ENCODE data around the gene THOP1.

THOP1 gene

DNA sequence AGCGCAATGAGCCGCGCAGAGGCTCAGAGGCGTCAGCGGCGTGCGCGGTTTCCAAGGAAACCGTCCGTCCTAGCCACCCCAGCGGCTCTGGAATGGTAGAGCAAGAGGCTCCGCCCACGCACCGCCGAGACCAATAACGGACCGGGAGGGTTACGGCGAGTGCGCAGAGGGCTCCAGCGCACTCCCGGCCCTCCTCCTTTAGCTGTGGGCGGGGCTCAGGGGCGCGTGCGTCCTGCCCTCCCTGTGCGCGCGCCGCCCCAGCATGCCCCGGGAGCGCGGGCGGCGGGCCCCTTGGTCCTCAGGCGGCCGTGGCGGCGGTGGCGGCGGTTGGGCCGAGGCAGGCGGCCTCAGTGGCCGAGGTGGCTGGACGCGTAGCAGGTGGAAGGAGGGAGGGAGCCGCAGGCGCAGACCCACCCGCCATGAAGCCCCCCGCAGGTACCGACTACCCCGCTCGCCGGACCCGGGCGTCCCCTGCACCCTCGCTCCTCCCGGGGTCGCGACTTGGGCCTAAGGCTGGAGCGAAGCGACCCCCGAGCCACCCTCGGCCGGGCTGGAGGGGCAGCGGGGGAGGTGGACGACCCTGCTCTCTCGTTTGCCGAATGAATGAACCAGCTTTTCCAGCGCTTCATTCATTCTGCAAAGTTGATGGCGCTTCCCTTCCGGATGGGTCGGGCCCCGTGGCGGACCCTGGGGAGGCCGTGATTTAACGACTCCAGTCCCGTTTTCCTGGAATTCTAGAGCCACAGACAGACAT lies at the start of gene THOP1:
Gene THOP1 (plus strand): TSS at position 260 of the 754 bp plus-strand sequence. CDS start 160 bp downstream, at position 420.
- peak; percentile 96 for DNase-seq

DNA sequence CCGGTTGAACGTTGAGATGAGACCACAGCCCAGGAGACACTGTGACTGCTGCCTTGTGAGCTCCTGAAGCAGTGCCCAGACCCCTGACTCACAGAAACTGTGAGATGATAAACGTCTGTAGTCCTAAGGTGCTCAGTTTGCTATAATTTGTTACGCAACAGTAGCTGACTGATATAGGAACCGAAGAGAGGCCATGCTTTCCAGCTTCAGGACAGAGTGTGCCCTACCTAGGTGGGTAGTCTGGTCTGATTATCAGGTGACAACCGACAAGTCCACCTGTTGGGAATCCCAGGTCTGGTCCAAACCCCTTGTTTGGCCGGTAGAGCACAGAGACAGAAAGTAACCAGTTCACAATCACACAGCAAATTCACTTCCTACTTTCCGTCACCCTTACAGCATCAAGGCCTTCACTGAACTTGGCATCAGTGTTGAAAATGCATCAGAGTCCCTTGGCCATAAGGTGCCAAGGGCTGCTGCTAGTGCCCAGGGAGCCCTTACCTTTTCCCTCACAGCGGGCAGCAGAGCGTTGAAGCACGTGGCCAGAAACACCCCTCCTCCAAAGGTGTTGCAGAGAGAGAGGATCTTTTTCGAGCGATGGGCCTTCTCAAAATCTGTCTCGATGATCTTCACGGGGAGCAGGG lies 48.6 kb upstream of the THOP1 start:
- no peak for DNase-seq

GRCh38 chr19:2739602-2740313 lies 45.5 kb upstream of the THOP1 start, which contains the start of gene SLC39A3:
TSS of gene SLC39A3 (minus strand) at chr19:2740017. CDS start at chr19:2737257, 2,760 bp downstream.
- DNase-seq: peak; percentile 92

DNA sequence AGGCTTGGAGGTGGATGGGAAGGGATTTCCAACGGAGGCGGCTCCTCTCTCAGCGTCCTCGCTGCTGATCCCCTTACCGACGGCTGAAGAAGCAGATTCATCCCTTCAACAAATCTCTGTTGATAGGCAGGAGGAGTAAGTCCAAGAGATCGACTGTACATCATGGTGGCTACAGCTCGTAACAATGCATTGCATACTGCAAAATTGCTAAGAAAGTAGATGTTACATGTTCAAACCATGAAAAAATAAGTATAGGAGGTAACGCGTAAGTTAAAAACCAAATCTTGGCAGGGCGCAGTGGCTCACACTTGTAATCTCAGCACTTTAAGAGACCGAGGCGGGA lies 45.0 kb upstream of the THOP1 start:
- DNase-seq: no peak

- no peak for DNase-seq
These were observed 42.2 kb upstream of the THOP1 start for GRCh38 chr19:2743099-2743498.

DNA sequence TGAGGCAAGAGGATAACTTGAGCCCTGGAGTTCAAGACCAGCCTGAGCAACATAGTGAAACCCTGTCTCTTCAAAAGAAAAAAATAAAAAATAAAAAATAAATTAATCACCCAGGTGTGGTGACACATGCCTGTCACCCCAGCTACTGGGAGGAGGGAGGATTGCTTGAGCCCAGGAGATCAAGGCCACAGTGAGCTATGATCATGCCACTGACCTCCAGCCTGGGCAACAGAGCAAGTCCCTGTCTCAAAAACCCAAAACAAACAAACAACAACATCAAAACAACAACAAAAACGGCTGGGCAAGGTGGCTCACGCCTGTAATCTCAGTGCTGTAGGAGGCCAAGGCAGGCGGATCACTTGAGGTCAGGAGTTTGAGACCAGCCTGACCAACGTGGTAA lies 41.2 kb upstream of the THOP1 start:
- no peak for DNase-seq

GRCh38 chr19:2747349-2747748 lies 38.0 kb upstream of the THOP1 start:
- DNase-seq: no peak

GRCh38 chr19:2750808-2751437 lies 34.4 kb upstream of the THOP1 start:
- DNase-seq: no peak

DNA sequence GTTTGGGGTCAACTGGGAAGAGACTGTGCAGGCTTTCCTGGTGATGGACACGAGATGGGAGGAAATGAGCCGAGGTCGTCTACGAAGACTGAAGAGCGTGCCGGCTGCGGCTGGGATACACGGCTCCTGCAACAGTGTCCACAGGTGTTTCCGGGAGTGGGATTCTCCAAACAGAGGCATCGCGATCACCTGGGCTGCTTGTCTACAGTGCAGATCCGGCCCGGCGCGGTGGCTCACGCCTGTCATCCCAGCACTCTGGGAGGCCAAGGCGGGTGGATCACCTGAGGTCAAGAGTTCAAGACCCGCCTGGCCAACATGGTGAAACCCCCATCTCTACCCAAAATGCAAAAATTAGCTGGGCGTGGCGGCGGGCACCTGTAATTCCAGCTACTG lies 33.9 kb upstream of the THOP1 start:
- DNase-seq: no peak

DNA sequence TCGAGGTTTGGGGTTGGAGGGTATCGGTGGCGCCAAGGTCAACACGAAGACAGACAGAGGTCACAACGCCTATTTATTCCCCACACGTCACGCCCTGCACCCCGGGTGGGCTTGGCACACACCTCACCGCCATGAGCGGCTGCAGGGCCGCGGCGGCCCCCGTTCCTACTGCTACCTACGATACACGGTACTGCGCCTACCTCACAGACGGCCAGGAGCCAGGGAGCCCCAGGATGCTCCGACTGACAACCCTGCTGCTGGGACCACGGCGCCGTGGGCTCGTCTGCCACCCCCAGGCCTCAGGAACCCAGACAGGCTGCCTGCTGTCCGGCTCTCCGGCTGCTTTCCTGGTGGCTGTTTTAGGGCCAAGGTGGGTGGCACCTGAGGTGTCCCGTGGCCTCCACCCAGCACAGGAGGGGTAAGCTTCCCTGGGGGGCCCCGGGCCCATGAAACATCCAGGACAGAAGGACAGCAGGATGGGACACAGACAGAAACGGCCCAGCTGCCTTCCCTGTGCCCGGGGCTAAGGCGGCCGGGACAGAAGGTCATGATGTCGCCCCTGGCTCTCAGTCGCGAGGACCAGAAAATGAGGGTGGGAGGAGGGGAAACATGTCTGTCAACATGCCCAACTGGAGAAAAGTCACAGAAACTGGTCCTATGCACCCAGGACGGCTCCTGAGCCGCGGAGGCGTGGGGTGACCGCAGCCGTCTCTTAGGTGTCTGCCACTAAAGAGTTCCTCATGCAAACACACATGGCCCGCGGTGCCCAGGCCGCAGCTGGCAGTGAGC lies 30.4 kb upstream of the THOP1 start:
- DNase-seq: no peak

DNA sequence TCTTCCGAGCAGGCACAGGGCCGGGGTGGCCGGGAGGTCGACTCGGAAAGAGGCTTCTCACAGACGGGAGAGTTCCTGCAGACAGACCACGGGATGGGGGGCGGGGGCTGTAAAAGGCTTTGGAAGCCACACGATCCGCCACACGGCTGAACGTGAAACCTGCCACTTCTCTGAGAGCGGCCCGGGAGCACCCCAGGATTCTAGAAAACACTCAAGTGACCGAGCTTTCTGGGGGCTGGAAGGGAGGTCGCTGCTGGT lies 29.9 kb upstream of the THOP1 start:
- DNase-seq: no peak

DNA sequence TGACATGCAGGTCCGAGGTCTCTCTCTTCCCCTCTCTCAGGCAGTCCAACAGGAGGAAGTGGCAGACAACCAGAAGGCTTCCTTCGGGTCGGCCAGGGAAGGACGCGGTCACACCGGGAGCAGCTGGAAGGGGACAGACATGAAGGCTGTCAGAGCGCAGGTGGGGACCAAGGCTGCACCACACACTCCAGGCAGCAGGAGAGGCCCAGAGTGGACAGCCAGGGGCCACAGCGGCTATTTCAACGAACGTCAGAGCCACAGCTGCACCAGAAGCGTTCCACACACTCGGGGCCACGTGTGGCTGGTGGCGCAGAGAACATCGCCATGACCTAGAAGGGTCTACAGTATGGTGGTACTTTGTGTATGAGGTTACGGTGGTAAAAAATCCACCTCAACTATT lies 29.5 kb upstream of the THOP1 start:
- no peak for DNase-seq

DNA sequence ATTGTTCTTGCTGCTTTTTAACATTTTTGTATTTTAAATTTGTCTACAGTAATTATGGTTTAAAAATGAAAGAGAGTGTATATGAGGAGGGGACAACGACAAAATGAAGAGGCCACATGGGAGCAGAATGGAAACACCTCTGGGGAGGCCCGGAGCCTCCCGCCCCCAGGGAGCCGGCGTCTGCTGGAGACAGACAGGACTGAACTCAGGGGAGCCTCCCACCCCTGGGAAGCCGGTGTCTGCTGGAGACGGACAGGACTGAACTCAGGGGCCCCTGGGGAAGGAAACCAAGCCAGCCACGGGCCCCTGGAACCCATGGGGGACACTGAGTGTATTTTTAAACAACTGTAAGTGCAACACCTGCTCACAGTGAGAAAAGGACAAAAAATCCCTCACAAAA lies 28.8 kb upstream of the THOP1 start:
- DNase-seq: no peak

DNA sequence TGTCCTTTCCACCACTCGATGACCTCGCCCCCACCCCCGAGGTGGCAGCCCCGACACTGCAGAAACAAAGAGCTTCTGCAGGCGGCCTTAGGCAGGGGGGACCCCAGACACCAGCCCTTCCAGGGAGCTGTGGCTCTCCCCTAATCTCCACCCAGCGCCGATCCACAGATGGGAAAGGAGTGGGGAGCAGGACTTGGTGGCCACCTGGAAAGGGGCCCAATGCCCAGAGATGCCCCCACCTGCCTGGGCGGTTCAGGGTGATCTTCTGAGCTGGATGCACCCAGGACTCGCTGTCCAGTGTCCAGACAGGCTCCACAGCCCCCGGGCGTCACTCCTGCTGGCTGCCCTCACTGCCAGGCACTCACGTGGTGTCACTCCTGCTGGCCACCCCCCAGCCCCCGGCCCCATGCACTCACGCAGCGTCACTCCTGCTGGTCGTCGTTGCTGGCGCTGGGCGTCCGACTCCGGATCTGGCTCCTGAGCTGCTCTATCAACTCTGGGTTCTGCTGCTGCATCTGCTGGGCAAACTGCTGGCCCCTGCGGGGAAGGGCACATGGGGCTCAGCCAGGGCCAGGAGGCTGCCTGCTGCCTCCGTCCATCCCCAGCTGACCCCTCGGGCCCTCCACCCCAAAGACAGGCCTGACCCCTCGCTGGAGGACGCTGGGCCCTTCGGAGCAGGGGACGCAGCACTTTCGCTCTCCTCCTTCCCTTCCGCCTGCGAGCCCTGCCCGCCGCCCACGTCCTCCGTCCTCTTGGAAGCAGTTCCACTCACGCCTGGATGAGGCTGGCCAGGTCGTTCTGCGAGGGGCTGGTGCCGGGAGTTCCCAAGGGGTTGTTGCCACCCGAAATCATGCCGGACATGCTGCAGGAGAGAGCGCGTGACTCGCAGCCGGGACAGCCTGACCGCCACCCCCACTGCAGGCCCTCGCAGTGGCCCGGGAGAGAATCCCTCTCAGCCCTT lies 28.1 kb upstream of the THOP1 start:
- no peak for DNase-seq

DNA sequence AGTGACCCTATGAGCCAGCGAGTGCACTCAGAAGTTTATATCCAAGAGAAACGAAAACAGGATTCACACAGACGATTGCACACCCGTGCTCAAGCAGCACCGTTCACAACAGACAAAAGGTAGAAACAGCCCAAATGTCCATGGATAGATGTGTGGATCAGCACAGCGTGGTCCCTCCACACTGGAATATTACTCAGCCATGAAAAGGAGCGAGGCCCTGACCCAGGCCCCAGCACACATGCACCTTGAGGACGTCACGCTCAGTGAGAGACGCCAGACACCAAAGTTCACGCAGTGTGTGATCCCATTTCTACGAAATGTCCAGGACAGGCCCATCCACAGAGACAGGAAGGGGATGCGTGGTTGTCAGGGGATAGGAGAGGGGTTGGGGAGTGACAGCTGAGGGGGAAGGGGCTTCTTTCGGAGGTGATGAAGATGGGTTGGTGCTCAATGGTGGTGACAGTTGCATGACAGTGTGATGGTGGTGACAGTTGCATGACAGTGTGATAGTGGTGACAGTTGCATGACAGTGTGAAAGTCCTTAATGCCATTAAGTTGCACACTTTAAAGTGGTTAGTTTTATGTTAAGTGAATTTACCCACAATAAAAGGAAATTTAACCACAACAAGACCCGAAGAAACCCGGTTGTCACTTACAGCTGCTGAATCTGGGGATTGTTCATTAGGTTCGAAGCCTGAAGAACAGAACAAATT lies 26.5 kb upstream of the THOP1 start:
- no peak for DNase-seq

DNA sequence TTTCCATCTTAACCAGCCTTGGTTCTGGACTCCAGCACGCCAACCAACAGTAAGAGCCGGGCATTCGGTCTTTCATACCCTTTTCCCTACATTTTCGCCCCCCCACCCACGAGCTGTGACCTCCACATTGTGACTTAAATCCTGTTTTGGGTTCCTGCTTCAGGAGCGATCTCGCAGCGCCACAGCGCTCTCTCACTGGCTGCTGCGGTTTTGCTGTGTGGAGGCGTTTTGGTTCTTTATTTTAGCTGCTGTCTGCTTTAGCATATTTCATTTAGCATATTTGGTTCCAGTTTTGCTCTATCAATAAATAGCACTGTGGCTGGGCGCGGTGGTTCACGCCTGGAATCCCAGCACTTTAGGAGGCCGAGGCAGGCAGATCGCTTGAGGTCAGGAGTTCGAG lies 25.9 kb upstream of the THOP1 start:
- no peak for DNase-seq

DNA sequence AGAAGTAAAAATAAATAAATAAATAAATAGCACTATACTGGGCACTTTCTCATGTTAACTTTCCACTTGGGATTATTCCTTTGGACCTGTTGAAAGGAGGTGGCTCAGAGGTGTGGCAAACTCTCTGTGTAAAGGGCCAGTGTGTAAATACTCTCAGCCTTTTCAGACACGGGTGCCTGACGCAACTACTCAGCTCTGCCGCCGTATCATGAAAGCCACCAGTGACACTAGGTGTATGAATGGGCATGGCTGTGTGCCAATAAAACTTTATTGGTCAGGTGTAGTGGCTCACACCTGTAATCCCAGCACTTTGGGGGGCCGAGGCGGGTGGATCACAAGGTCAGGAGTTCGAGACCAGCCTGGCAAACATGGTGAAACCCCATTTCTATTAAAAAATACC lies 25.3 kb upstream of the THOP1 start:
- no peak for DNase-seq

DNA sequence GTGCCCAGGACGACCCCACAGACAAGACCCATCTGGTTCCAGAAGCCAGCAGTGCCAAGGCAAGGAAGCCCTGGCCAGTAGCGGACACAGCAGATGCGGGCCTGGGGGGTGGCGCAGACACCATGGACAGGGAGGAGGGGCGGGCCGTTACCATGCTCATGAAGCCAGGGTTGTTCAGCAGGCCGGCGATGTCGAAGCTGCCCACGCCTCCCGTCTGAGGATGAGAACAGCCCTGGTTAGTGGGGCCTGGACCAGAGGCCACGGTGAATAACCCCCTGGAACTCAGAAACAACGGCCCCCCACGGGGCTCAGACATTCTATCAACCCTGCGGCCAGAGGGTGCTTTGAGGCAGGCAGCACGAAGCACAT lies 24.0 kb upstream of the THOP1 start:
- DNase-seq: no peak

DNA sequence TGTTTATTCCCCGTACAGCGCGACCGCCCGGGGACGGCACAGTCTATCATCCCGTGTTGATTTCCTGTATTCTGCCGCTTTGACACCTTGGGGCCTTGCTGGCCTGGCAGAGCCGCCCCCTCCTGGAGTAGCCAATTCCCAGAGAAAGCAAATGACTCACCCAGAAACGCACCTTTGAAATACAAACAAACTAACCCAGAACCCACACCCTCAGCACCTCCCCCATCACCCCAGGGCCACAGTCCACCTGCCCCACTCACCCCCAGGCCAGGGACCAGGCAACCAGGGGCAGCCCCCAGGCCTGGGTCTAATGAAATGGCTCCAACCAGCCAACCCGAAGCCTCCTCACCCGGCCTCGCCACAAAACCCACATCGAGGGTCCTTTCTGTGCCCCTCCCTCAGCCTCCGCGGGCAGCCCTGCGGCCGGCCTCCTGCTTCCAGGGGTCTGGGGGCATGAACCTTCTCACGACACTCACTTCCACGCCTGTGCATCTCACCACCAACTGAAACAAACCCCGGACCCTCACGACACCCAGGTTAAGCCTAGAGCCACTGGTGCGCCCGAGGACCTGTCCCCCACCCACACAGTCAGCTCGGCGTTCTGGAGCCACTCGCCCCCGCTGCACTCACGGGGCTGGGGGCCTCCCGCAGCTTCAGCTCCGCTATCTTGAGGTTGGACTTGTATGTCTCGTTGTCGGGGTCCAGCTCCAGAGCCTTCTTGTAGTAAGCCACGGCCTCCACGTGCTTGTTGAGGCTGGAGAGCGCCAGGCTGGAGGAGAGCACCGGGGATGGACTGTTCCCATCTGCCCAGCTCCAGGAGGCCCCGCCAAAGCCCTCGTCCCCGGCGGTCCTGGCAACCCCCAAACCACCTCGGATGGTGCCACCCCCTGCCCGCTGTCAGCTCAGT lies 23.2 kb upstream of the THOP1 start:
- DNase-seq: no peak
